ENCODE data around the gene HEG1.

Gene HEG1

GRCh38 chr3:124934577-124934976, 121.2 kb downstream of the HEG1 start, which contains the start of gene MUC13:
Gene MUC13, minus strand, starts transcription at chr3:124934751. Its CDS starts 39 bp downstream, at chr3:124934712.
- no peak for DNase-seq (ENCODE audit: low read depth, low spot score)
- no peak for TF ChIP-seq CTCF (IDR thresholded peaks at IDR 0.05; ENCODE audit: insufficient read depth, low read length, missing control alignments)
- POLR2A ChIA-PET = no interaction called here
- H3K4me3 ChIP-seq (ENCODE audit: low read depth, low read length) = no peak within 1 kb of the TSS
- CTCF ChIA-PET = interaction anchor here (1.1 to 3.6 kb wide), 6 partner anchors 8 to 650 kb away, joined by 3 to 13 read pairs (median 5); no protein-coding TSS in a partner anchor

GRCh38 chr3:124928333-124929202, 127.2 kb downstream of the HEG1 start:
- no peak for DNase-seq (ENCODE audit: low read depth, low spot score)
- ChIA-PET POLR2A (no interaction called here), CTCF (interaction anchor here (0.6 to 3.8 kb wide), 25 partner anchors 8 to 660 kb away, joined by 3 to 70 read pairs (median 4); no protein-coding TSS in a partner anchor)
- TF ChIP-seq CTCF (IDR thresholded peaks at IDR 0.05; ENCODE audit: insufficient read depth, low read length, missing control alignments) = peak; percentile 75
- no peak overlapping the region for H3K4me3 ChIP-seq (ENCODE audit: low read depth, low read length)

GRCh38 chr3:124927574-124928045, 128.2 kb downstream of the HEG1 start:
- DNase-seq (ENCODE audit: low read depth, low spot score) = no peak
- POLR2A ChIA-PET = no interaction called here
- no peak for TF ChIP-seq CTCF (IDR thresholded peaks at IDR 0.05; ENCODE audit: insufficient read depth, low read length, missing control alignments)
- H3K4me3 ChIP-seq (ENCODE audit: low read depth, low read length) = no peak overlapping the region
- CTCF ChIA-PET = interaction anchor here (0.6 to 3.8 kb wide), 20 partner anchors 10 to 661 kb away, joined by 3 to 70 read pairs (median 4); no protein-coding TSS in a partner anchor

GRCh38 chr3:124926426-124927101, 129.2 kb downstream of the HEG1 start:
- CTCF ChIA-PET = interaction anchor here (0.7 to 3.8 kb wide), 15 partner anchors 8 to 658 kb away, joined by 3 to 70 read pairs (median 4); partner anchors contain the start of gene MUC13
- no peak for DNase-seq (ENCODE audit: low read depth, low spot score)
- H3K4me3 ChIP-seq (ENCODE audit: low read depth, low read length) = no peak overlapping the region
- POLR2A ChIA-PET = no interaction called here
- no peak for TF ChIP-seq CTCF (IDR thresholded peaks at IDR 0.05; ENCODE audit: insufficient read depth, low read length, missing control alignments)

- POLR2A ChIA-PET = no interaction called here
- DNase-seq (ENCODE audit: low read depth, low spot score) = no peak
- CTCF ChIA-PET = interaction anchor here (0.7 to 2.8 kb wide), 13 partner anchors 9 to 661 kb away, joined by 3 to 24 read pairs (median 6); partner anchors contain the start of gene MUC13
- no peak for TF ChIP-seq CTCF (IDR thresholded peaks at IDR 0.05; ENCODE audit: insufficient read depth, low read length, missing control alignments)
- no peak overlapping the region for H3K4me3 ChIP-seq (ENCODE audit: low read depth, low read length)
These were observed 131.1 kb downstream of the HEG1 start for GRCh38 chr3:124924741-124925140.

All from AG04449 (cell line).